Measurements from ENCODE around the gene DNM3. TPM values are rescaled to one million over a fixed set of nuclear protein-coding genes. Genes with fewer than 3 reads are reported as not detected.

The DNM3 gene
- total RNA-seq, 1 donor from 2014 or later: 2.1 TPM

GRCh38 chr1:172265905-172266304 lies 424.6 kb downstream of the DNM3 start:
- CTCF ChIA-PET: no interaction called here
- no peak for TF ChIP-seq CTCF (IDR thresholded peaks at IDR 0.05)
- intact Hi-C loops (cut with micrococcal nuclease): loop anchor here (1.0 kb wide), 1 partner anchor 9 kb away; no protein-coding TSS in a partner anchor

DNA sequence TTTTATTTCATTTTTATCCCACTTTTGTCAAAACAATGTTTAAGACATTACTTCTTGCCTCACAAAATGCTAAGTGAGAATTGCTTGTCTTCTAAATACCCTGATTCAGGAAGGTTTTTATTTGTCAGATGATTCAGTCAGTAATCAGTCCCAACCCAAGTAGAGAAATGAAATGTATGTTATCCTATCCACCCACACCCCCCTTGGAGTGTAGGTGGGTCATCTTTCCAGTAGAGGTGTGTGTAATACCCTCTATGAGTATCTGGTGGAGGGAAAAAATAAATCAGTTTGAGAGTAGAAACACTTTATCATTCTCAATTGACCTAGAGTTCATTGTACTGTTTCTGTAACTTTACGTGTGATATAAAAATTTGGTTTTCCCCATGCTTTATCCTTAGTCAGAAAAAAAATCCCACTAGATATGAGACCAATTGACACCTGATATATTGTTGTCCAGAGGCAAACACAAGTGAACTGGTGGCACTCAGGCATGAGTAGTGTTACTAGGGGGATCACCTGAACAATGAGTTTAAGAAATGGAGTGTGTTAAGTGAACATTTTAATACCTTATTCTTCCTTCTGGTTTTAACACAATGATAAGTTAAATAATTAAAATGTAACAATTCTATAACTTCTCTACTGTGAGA lies 425.4 kb downstream of the DNM3 start:
- H3K27me3 Mint-ChIP-seq: no peaks in the 10 kb centered on the region
- DNase-seq (no peak), ATAC-seq (ENCODE audit: low read depth) (no peak)
- peaks cover 3% of the 10 kb centered on the region for H3K9me3 Mint-ChIP-seq
- no peaks in the 10 kb centered on the region for H3K36me3 Mint-ChIP-seq (ENCODE audit: low read depth)
- ChIA-PET POLR2A (interaction anchor here (0.6 kb wide), 1 partner anchor 1451 kb away, joined by 3 read pairs; no protein-coding TSS in a partner anchor), CTCF (no interaction called here)
- H3K4me3 Mint-ChIP-seq: no peak overlapping the region
- no peak overlapping the region for H3K27ac Mint-ChIP-seq
- no peak for TF ChIP-seq CTCF (IDR thresholded peaks at IDR 0.05)
- intact Hi-C loops (cut with micrococcal nuclease): no loop called here
- H3K4me1 Mint-ChIP-seq: peaks cover 4% of the 10 kb centered on the region

More at GRCh38 chr1:172265905-172266304, 424.6 kb downstream of the DNM3 start:
- Mint-ChIP-seq H3K36me3 (ENCODE audit: low read depth) (peaks cover 2% of the 10 kb centered on the region), H3K4me3 (no peak overlapping the region), H3K27ac (no peak overlapping the region), H3K4me1 (peaks cover under 1% of the 10 kb centered on the region), H3K9me3 (peaks cover 7% of the 10 kb centered on the region), H3K27me3 (no peaks in the 10 kb centered on the region)
- ATAC-seq (ENCODE audit: low read depth) (no peak), DNase-seq (no peak)
- POLR2A ChIA-PET: no interaction called here

DNA sequence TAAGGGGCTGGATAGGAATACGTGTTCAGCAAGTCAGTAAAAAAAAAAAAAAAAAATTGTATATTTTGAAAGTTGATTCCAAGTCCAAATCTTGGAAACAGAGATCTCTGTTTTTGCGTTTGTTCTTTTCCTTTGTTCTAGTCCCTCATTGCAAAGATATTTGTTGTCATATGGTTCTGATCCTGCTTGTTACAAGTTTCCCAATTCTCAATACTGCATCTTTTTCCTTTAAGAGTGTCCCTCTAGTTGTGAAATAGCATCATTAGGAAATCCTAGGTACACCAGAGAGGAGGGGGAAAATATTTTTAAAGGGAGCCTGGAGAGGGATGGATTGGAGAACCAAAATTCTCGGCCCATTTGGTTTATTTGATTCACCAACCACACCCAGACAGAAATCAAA lies 426.9 kb downstream of the DNM3 start:
- ChIA-PET POLR2A (no interaction called here), CTCF (interaction anchor here (1.3 kb wide), 1 partner anchor 13 kb away, joined by 3 read pairs; no protein-coding TSS in a partner anchor)
- H3K4me1 Mint-ChIP-seq: peaks cover 4% of the 10 kb centered on the region
- no peak for TF ChIP-seq CTCF (IDR thresholded peaks at IDR 0.05)
- H3K27me3 Mint-ChIP-seq: no peaks in the 10 kb centered on the region
- H3K27ac Mint-ChIP-seq: no peak overlapping the region
- H3K36me3 Mint-ChIP-seq (ENCODE audit: low read depth): no peaks in the 10 kb centered on the region
- intact Hi-C loops (cut with micrococcal nuclease): no loop called here
- H3K9me3 Mint-ChIP-seq: peaks cover 2% of the 10 kb centered on the region
- DNase-seq (no peak), ATAC-seq (ENCODE audit: low read depth) (no peak)
- no peak overlapping the region for H3K4me3 Mint-ChIP-seq

DNA sequence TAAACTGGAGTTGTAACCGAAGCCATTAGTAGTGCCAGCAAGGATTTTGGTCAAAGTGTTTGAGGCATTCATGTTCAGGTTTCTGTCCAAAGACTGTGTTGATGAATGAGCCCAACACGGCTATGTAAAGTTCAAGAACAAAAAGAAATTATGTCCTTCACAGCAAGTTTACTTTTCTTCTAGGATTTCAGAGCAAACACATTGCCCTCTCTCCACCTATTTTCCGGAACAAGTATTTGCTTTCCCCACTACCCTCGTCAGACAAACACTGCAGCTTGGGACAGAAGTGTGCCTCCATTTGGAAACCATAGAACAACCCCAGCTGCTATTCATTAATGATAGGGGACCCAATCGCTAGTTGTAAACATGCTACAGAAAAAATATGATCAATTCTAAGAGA lies 427.8 kb downstream of the DNM3 start:
- ATAC-seq (ENCODE audit: low read depth) (no peak), DNase-seq (no peak)
- CTCF ChIA-PET: interaction anchor here (1.3 kb wide), 2 partner anchors 12 to 267 kb away, joined by 3 to 4 read pairs; no protein-coding TSS in a partner anchor
- Mint-ChIP-seq H3K36me3 (ENCODE audit: low read depth) (no peaks in the 10 kb centered on the region), H3K27ac (no peak overlapping the region), H3K4me1 (peaks cover 4% of the 10 kb centered on the region), H3K4me3 (no peak overlapping the region), H3K9me3 (no peaks in the 10 kb centered on the region), H3K27me3 (no peaks in the 10 kb centered on the region)
- intact Hi-C loops (cut with micrococcal nuclease): no loop called here
- TF ChIP-seq CTCF (IDR thresholded peaks at IDR 0.05): no peak
- POLR2A ChIA-PET: no interaction called here

- H3K27ac Mint-ChIP-seq: no peak overlapping the region
- no peaks in the 10 kb centered on the region for H3K27me3 Mint-ChIP-seq
- POLR2A ChIA-PET: no interaction called here
- DNase-seq: no peak
- peaks cover 4% of the 10 kb centered on the region for H3K4me1 Mint-ChIP-seq
- no peaks in the 10 kb centered on the region for H3K36me3 Mint-ChIP-seq (ENCODE audit: low read depth)
- no peak for ATAC-seq (ENCODE audit: low read depth)
- H3K9me3 Mint-ChIP-seq: no peaks in the 10 kb centered on the region
- TF ChIP-seq CTCF (IDR thresholded peaks at IDR 0.05): no peak
- intact Hi-C loops (cut with micrococcal nuclease): no loop called here
- CTCF ChIA-PET: interaction anchor here (1.3 kb wide), 1 partner anchor 267 kb away, joined by 4 read pairs; no protein-coding TSS in a partner anchor
- H3K4me3 Mint-ChIP-seq: no peak overlapping the region
Observed at GRCh38 chr1:172269644-172270043, 428.3 kb downstream of the DNM3 start.
